ENCODE data around the gene ADPRHL1.
"Not testable (repeated sequence)": the region's sequence is repeated elsewhere in the genome, so short reads cannot be mapped to it uniquely, and the experiment has no call there.

The ADPRHL1 gene

GRCh38 chr13:113437408-113438010 is 15.8 kb downstream of the ADPRHL1 start:
- no peak overlapping the region for H2AFZ ChIP-seq (ENCODE audit: low read length)
- no peaks in the 10 kb centered on the region for H3K9me2 ChIP-seq (replicated peaks; ENCODE audit: insufficient read depth, low read length)
- H3K27ac ChIP-seq (ENCODE audit: low read length), result no peak overlapping the region
- H3K79me2 ChIP-seq (ENCODE audit: low read length), result no peaks in the 10 kb centered on the region
- H4K20me1 ChIP-seq (ENCODE audit: insufficient read depth, low read length), result no peaks in the 10 kb centered on the region
- no peak overlapping the region for H3K9ac ChIP-seq (ENCODE audit: low read length)
- no peaks in the 10 kb centered on the region for H3K27me3 ChIP-seq (replicated peaks; ENCODE audit: insufficient read depth, low read length)
- no peak overlapping the region for H3K4me3 ChIP-seq (ENCODE audit: low read length)
- DNase-seq, result no peak
- TF ChIP-seq CTCF (IDR thresholded peaks at IDR 0.05; ENCODE audit: low read length) (no peak), EZH2phosphoT487 (IDR thresholded peaks at IDR 0.05; ENCODE audit: low read length) (no peak), EZH2 (optimal IDR thresholded peaks at IDR 0.05; ENCODE audit: low read depth, low read length) (no peak)
- H3F3A ChIP-seq (ENCODE audit: insufficient read depth, low read length), result no peaks in the 10 kb centered on the region
- H3K4me1 ChIP-seq (ENCODE audit: low read length), result no peaks in the 10 kb centered on the region
- H3K4me2 ChIP-seq (ENCODE audit: low read depth, low read length), result no peak overlapping the region
- H3K9me3 ChIP-seq (replicated peaks; ENCODE audit: insufficient read depth, low read length), result no peaks in the 10 kb centered on the region
- no peaks in the 10 kb centered on the region for H3K36me3 ChIP-seq (replicated peaks; ENCODE audit: insufficient read depth, low read length)

- H3K27me3 ChIP-seq (replicated peaks; ENCODE audit: insufficient read depth, low read length); H3K9me2 ChIP-seq (replicated peaks; ENCODE audit: insufficient read depth, low read length); H3F3A ChIP-seq (ENCODE audit: insufficient read depth, low read length); H3K4me3 ChIP-seq (ENCODE audit: low read length); H4K20me1 ChIP-seq (ENCODE audit: insufficient read depth, low read length); H3K27ac ChIP-seq (ENCODE audit: low read length); H3K9ac ChIP-seq (ENCODE audit: low read length); DNase-seq; H3K9me3 ChIP-seq (replicated peaks; ENCODE audit: insufficient read depth, low read length); H3K79me2 ChIP-seq (ENCODE audit: low read length); H3K36me3 ChIP-seq (replicated peaks; ENCODE audit: insufficient read depth, low read length); H2AFZ ChIP-seq (ENCODE audit: low read length); H3K4me1 ChIP-seq (ENCODE audit: low read length); H3K4me2 ChIP-seq (ENCODE audit: low read depth, low read length): not testable (repeated sequence)
These were observed 16.4 kb downstream of the ADPRHL1 start for GRCh38 chr13:113436866-113437265.

DNA sequence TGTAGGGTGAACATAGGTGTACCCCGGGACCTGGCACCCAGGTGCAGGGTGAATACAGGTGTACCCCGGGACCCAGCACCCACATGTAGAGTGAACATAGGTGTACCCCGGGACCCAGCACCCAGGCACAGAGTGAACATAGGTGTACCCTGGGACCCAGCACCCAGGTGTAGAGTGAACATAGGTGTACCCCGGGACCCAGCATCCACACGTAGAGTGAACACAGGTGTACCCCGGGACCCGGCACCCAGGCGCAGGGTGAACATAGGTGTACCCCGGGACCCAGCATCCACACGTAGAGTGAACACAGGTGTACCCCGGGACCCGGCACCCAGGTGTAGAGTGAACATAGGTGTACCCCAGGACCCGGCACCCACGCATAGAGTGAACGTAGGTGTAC is 17.4 kb downstream of the ADPRHL1 start:
- H3K36me3 ChIP-seq (replicated peaks; ENCODE audit: insufficient read depth, low read length); H3K4me1 ChIP-seq (ENCODE audit: low read length); H4K20me1 ChIP-seq (ENCODE audit: insufficient read depth, low read length); H2AFZ ChIP-seq (ENCODE audit: low read length); H3K4me2 ChIP-seq (ENCODE audit: low read depth, low read length); H3K9ac ChIP-seq (ENCODE audit: low read length); DNase-seq; H3K79me2 ChIP-seq (ENCODE audit: low read length); H3K9me2 ChIP-seq (replicated peaks; ENCODE audit: insufficient read depth, low read length); H3K9me3 ChIP-seq (replicated peaks; ENCODE audit: insufficient read depth, low read length); H3K4me3 ChIP-seq (ENCODE audit: low read length); H3K27ac ChIP-seq (ENCODE audit: low read length); H3K27me3 ChIP-seq (replicated peaks; ENCODE audit: insufficient read depth, low read length); H3F3A ChIP-seq (ENCODE audit: insufficient read depth, low read length): not testable (repeated sequence)

- Histone ChIP-seq H3K27ac (ENCODE audit: low read length) (no peak overlapping the region), H3F3A (ENCODE audit: insufficient read depth, low read length) (no peaks in the 10 kb centered on the region), H3K9me3 (replicated peaks; ENCODE audit: insufficient read depth, low read length) (no peaks in the 10 kb centered on the region), H3K9me2 (replicated peaks; ENCODE audit: insufficient read depth, low read length) (no peaks in the 10 kb centered on the region), H2AFZ (ENCODE audit: low read length) (no peak overlapping the region), H3K4me1 (ENCODE audit: low read length) (no peaks in the 10 kb centered on the region), H3K9ac (ENCODE audit: low read length) (no peak overlapping the region), H3K4me3 (ENCODE audit: low read length) (no peak overlapping the region), H3K79me2 (ENCODE audit: low read length) (no peaks in the 10 kb centered on the region), H4K20me1 (ENCODE audit: insufficient read depth, low read length) (no peaks in the 10 kb centered on the region), H3K4me2 (ENCODE audit: low read depth, low read length) (no peak overlapping the region), H3K27me3 (replicated peaks; ENCODE audit: insufficient read depth, low read length) (peaks cover 15% of the 10 kb centered on the region; the same call in 1 of the 2 replicates), H3K36me3 (replicated peaks; ENCODE audit: insufficient read depth, low read length) (no peaks in the 10 kb centered on the region)
- no peak for DNase-seq
- TF ChIP-seq EZH2 (optimal IDR thresholded peaks at IDR 0.05; ENCODE audit: low read depth, low read length) (no peak), CTCF (IDR thresholded peaks at IDR 0.05; ENCODE audit: low read length) (no peak), EZH2phosphoT487 (IDR thresholded peaks at IDR 0.05; ENCODE audit: low read length) (no peak)
These were observed 19.8 kb downstream of the ADPRHL1 start for GRCh38 chr13:113433391-113433916.

All from MM.1S (cell line).